ENCODE measurements around the gene CD209. TPM values are rescaled to one million over a fixed set of nuclear protein-coding genes. Genes with fewer than 3 reads are reported as not detected.

CD209 gene
- total RNA-seq, 5 donors from 2014 or later (not counting 1 experiment from before 2014, with no cell fraction given), result 0.07 TPM; not detected in 4

GRCh38 chr19:7732045-7732444 lies 15.3 kb downstream of the CD209 start, which contains the start of gene CLEC4G:
CLEC4G (minus strand) TSS chr19:7732110; CDS start chr19:7732102, 8 bp downstream.
- H3K27me3 ChIP-seq (replicated peaks in 1 of 2; ENCODE audit: control insufficient read depth in 2 of 2, extremely low read depth in 1 of 2, insufficient read depth in 2 of 2, low read length in 1 of 2), result peaks cover 13 to 61% of the 10 kb centered on the region in 2 experiments
- peaks cover 0 to 22% of the 10 kb centered on the region in 2 experiments for H3K4me1 ChIP-seq (ENCODE audit: control insufficient read depth in 1 of 2, extremely low read depth in 1 of 2, insufficient read depth in 2 of 2, low read length in 2 of 2)
- Mint-ChIP-seq H3K36me3 (no peaks in the 10 kb centered on the region), H3K4me3 (peak within 1 kb of the TSS in 1 of 3 donors; percentile 51), H3K27me3 (peaks cover 29 to 41% of the 10 kb centered on the region in 2 donors), H3K9me3 (no peaks in the 10 kb centered on the region), H3K27ac (no peak within 1 kb of the TSS), H3K4me1 (peaks cover 14 to 22% (median 20%) of the 10 kb centered on the region in 3 donors)
- DNase-seq (no peak), ATAC-seq (replicated peaks in 1 of 4) (no peak)
- H3K4me3 ChIP-seq (ENCODE audit: control insufficient read depth in 1 of 2, extremely low read depth in 1 of 2, low read length in 1 of 2), result no peak within 1 kb of the TSS
- H3K27ac ChIP-seq (ENCODE audit: low read length), result no peak within 1 kb of the TSS
- H3K36me3 ChIP-seq (ENCODE audit: control insufficient read depth in 2 of 2, extremely low read depth in 1 of 2, insufficient read depth in 1 of 2, low read length in 1 of 2), result no peaks in the 10 kb centered on the region
- 85% methylated on average over 9 of the region's 9 CpGs for WGBS (ENCODE audit: insufficient coverage)
- POLR2A ChIA-PET, result no interaction called here
- H3K9me3 ChIP-seq, result no peaks in the 10 kb centered on the region
- CTCF ChIA-PET, result no interaction called here

GRCh38 chr19:7731615-7732014 lies 15.7 kb downstream of the CD209 start:
- Histone ChIP-seq H3K27ac (ENCODE audit: low read length) (no peak overlapping the region), H3K9me3 (no peaks in the 10 kb centered on the region), H3K36me3 (ENCODE audit: control insufficient read depth in 2 of 2, extremely low read depth in 1 of 2, insufficient read depth in 1 of 2, low read length in 1 of 2) (no peaks in the 10 kb centered on the region), H3K4me3 (ENCODE audit: control insufficient read depth in 1 of 2, extremely low read depth in 1 of 2, low read length in 1 of 2) (no peak overlapping the region), H3K27me3 (replicated peaks in 1 of 2; ENCODE audit: control insufficient read depth in 2 of 2, extremely low read depth in 1 of 2, insufficient read depth in 2 of 2, low read length in 1 of 2) (peaks cover 13 to 57% of the 10 kb centered on the region in 2 experiments), H3K4me1 (ENCODE audit: control insufficient read depth in 1 of 2, extremely low read depth in 1 of 2, insufficient read depth in 2 of 2, low read length in 2 of 2) (peaks cover 0 to 22% of the 10 kb centered on the region in 2 experiments)
- H3K36me3 Mint-ChIP-seq, result no peaks in the 10 kb centered on the region
- no peak overlapping the region for H3K27ac Mint-ChIP-seq
- ChIA-PET CTCF (no interaction called here), POLR2A (no interaction called here)
- H3K4me1 Mint-ChIP-seq, result peaks cover 14 to 22% (median 20%) of the 10 kb centered on the region in 3 donors
- ATAC-seq (replicated peaks in 1 of 4) (no peak), DNase-seq (no peak)
- WGBS (ENCODE audit: insufficient coverage), result 95% methylated on average over 3 of the region's 5 CpGs
- H3K27me3 Mint-ChIP-seq, result peaks cover 29 to 41% of the 10 kb centered on the region in 2 donors
- no peaks in the 10 kb centered on the region for H3K9me3 Mint-ChIP-seq
- H3K4me3 Mint-ChIP-seq, result peak overlapping the region in 1 of 3 donors; percentile 51

GRCh38 chr19:7731218-7731595 lies 16.1 kb downstream of the CD209 start:
- Histone ChIP-seq H3K36me3 (ENCODE audit: control insufficient read depth in 2 of 2, extremely low read depth in 1 of 2, insufficient read depth in 1 of 2, low read length in 1 of 2) (no peaks in the 10 kb centered on the region), H3K4me1 (ENCODE audit: control insufficient read depth in 1 of 2, extremely low read depth in 1 of 2, insufficient read depth in 2 of 2, low read length in 2 of 2) (peaks cover 0 to 22% of the 10 kb centered on the region in 2 experiments), H3K4me3 (ENCODE audit: control insufficient read depth in 1 of 2, extremely low read depth in 1 of 2, low read length in 1 of 2) (no peak overlapping the region), H3K9me3 (no peaks in the 10 kb centered on the region), H3K27me3 (replicated peaks in 1 of 2; ENCODE audit: control insufficient read depth in 2 of 2, extremely low read depth in 1 of 2, insufficient read depth in 2 of 2, low read length in 1 of 2) (peaks cover 13 to 57% of the 10 kb centered on the region in 2 experiments), H3K27ac (ENCODE audit: low read length) (no peak overlapping the region)
- DNase-seq (no peak), ATAC-seq (replicated peaks in 1 of 4) (no peak)
- H3K4me3 Mint-ChIP-seq, result peak overlapping the region in 1 of 3 donors; percentile 25
- peaks cover 29 to 41% of the 10 kb centered on the region in 2 donors for H3K27me3 Mint-ChIP-seq
- CTCF ChIA-PET, result no interaction called here
- no peak overlapping the region for H3K27ac Mint-ChIP-seq
- POLR2A ChIA-PET, result no interaction called here
- WGBS (ENCODE audit: insufficient coverage), result 63% methylated on average over 24 of the region's 39 CpGs
- no peaks in the 10 kb centered on the region for H3K9me3 Mint-ChIP-seq
- H3K36me3 Mint-ChIP-seq, result no peaks in the 10 kb centered on the region
- H3K4me1 Mint-ChIP-seq, result peaks cover 14 to 22% (median 20%) of the 10 kb centered on the region in 3 donors

GRCh38 chr19:7730286-7731217 lies 16.8 kb downstream of the CD209 start:
- H3K27me3 ChIP-seq (replicated peaks in 1 of 2; ENCODE audit: control insufficient read depth in 2 of 2, extremely low read depth in 1 of 2, insufficient read depth in 2 of 2, low read length in 1 of 2), result peaks cover 13 to 59% of the 10 kb centered on the region in 2 experiments
- Mint-ChIP-seq H3K9me3 (no peaks in the 10 kb centered on the region), H3K27ac (no peak overlapping the region), H3K36me3 (no peaks in the 10 kb centered on the region), H3K27me3 (peaks cover 29 to 41% of the 10 kb centered on the region in 2 donors), H3K4me3 (peak overlapping the region in 1 of 3 donors; percentile 74), H3K4me1 (peaks cover 14 to 22% (median 20%) of the 10 kb centered on the region in 3 donors)
- ATAC-seq (replicated peaks in 1 of 4) (peak in 1 of 4 experiments; percentile 20), DNase-seq (no peak)
- ChIA-PET CTCF (no interaction called here), POLR2A (no interaction called here)
- H3K27ac ChIP-seq (ENCODE audit: low read length), result no peak overlapping the region
- H3K4me3 ChIP-seq (ENCODE audit: control insufficient read depth in 1 of 2, extremely low read depth in 1 of 2, low read length in 1 of 2), result peak overlapping the region in 1 of 2 donors; percentile 7
- 10% methylated on average over 56 of the region's 78 CpGs for WGBS (ENCODE audit: insufficient coverage)
- H3K4me1 ChIP-seq (ENCODE audit: control insufficient read depth in 1 of 2, extremely low read depth in 1 of 2, insufficient read depth in 2 of 2, low read length in 2 of 2), result peaks cover 0 to 22% of the 10 kb centered on the region in 2 experiments
- no peaks in the 10 kb centered on the region for H3K9me3 ChIP-seq
- no peaks in the 10 kb centered on the region for H3K36me3 ChIP-seq (ENCODE audit: control insufficient read depth in 2 of 2, extremely low read depth in 1 of 2, insufficient read depth in 1 of 2, low read length in 1 of 2)

GRCh38 chr19:7729831-7730285 lies 17.5 kb downstream of the CD209 start:
- peak; percentile 27 to 41 (median 36) for ATAC-seq (replicated peaks in 1 of 4)
- Mint-ChIP-seq H3K36me3 (no peaks in the 10 kb centered on the region), H3K4me3 (peak overlapping the region; percentile 9 to 74 (median 17)), H3K4me1 (peaks cover 14 to 22% (median 20%) of the 10 kb centered on the region in 3 donors), H3K9me3 (no peaks in the 10 kb centered on the region), H3K27ac (no peak overlapping the region), H3K27me3 (peaks cover 29 to 43% of the 10 kb centered on the region in 2 donors)
- Histone ChIP-seq H3K27ac (ENCODE audit: low read length) (no peak overlapping the region), H3K36me3 (ENCODE audit: control insufficient read depth in 2 of 2, extremely low read depth in 1 of 2, insufficient read depth in 1 of 2, low read length in 1 of 2) (no peaks in the 10 kb centered on the region), H3K27me3 (replicated peaks in 1 of 2; ENCODE audit: control insufficient read depth in 2 of 2, extremely low read depth in 1 of 2, insufficient read depth in 2 of 2, low read length in 1 of 2) (peaks cover 13 to 59% of the 10 kb centered on the region in 2 experiments), H3K4me3 (ENCODE audit: control insufficient read depth in 1 of 2, extremely low read depth in 1 of 2, low read length in 1 of 2) (peak overlapping the region in 1 of 2 donors; percentile 7), H3K9me3 (no peaks in the 10 kb centered on the region), H3K4me1 (ENCODE audit: control insufficient read depth in 1 of 2, extremely low read depth in 1 of 2, insufficient read depth in 2 of 2, low read length in 2 of 2) (peaks cover 0 to 22% of the 10 kb centered on the region in 2 experiments)
- peak in 6 of 35 experiments; percentile 3 to 28 (median 16) for DNase-seq
- ChIA-PET POLR2A (no interaction called here), CTCF (no interaction called here)
- 15% methylated on average over 32 of the region's 34 CpGs for WGBS (ENCODE audit: insufficient coverage)

- ATAC-seq (replicated peaks in 1 of 4) (peak in 2 of 4 experiments; percentile 30 to 68), DNase-seq (peak in 5 of 35 experiments; percentile 11 to 27 (median 27))
- WGBS (ENCODE audit: insufficient coverage), result 37% methylated on average over 10 of the region's 16 CpGs
- POLR2A ChIA-PET, result no interaction called here
- no peak overlapping the region for H3K27ac ChIP-seq (ENCODE audit: low read length)
- CTCF ChIA-PET, result no interaction called here
- peaks cover 0 to 22% of the 10 kb centered on the region in 2 experiments for H3K4me1 ChIP-seq (ENCODE audit: control insufficient read depth in 1 of 2, extremely low read depth in 1 of 2, insufficient read depth in 2 of 2, low read length in 2 of 2)
- H3K36me3 ChIP-seq (ENCODE audit: control insufficient read depth in 2 of 2, extremely low read depth in 1 of 2, insufficient read depth in 1 of 2, low read length in 1 of 2), result no peaks in the 10 kb centered on the region
- no peak overlapping the region for H3K27ac Mint-ChIP-seq
- peaks cover 14 to 22% (median 20%) of the 10 kb centered on the region in 3 donors for H3K4me1 Mint-ChIP-seq
- H3K27me3 Mint-ChIP-seq, result peaks cover 29 to 43% of the 10 kb centered on the region in 2 donors
- no peaks in the 10 kb centered on the region for H3K9me3 Mint-ChIP-seq
- H3K27me3 ChIP-seq (replicated peaks in 1 of 2; ENCODE audit: control insufficient read depth in 2 of 2, extremely low read depth in 1 of 2, insufficient read depth in 2 of 2, low read length in 1 of 2), result peaks cover 13 to 57% of the 10 kb centered on the region in 2 experiments
- no peaks in the 10 kb centered on the region for H3K36me3 Mint-ChIP-seq
- H3K4me3 Mint-ChIP-seq, result peak overlapping the region in 1 of 3 donors; percentile 74
- no peaks in the 10 kb centered on the region for H3K9me3 ChIP-seq
- no peak overlapping the region for H3K4me3 ChIP-seq (ENCODE audit: control insufficient read depth in 1 of 2, extremely low read depth in 1 of 2, low read length in 1 of 2)
Observed at GRCh38 chr19:7729211-7729610, 18.1 kb downstream of the CD209 start.

Measured in T-cell (primary cell).